ENCODE data around the gene FCRL3.

Gene FCRL3

DNA sequence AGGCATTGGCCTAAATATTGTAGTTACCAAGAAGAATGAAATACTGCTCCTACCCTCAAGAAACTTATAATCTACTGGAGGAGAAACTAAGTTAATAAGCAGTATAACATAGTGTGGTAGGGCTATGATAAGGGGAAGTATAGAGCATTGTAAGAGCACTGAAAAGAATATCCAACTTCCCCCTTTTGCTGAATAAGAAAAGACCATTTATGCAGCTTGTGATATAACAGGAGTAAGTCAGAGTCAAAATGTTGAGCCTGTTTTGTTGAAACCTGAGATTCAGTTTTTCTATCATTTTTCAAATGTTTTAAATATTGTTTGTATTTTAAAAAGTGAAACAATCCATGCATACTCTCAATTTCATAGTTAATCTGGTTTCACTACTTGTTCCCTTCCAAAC, 54.4 kb downstream of the FCRL3 start:
- Histone ChIP-seq H3K4me1 (ENCODE audit: control insufficient read depth in 1 of 2, insufficient read depth in 2 of 2, low read length in 2 of 2) (no peaks in the 10 kb centered on the region), H3K9ac (ENCODE audit: low read depth in 1 of 2, low read length in 2 of 2) (no peak overlapping the region), H3K4me3 (ENCODE audit: low read depth in 1 of 2, low read length in 2 of 2) (no peak overlapping the region), H3K27ac (ENCODE audit: low read depth, low read length) (no peak overlapping the region), H3K9me3 (ENCODE audit: control insufficient read depth in 1 of 2, low read length in 2 of 2) (no peaks in the 10 kb centered on the region), H3K27me3 (ENCODE audit: control insufficient read depth in 1 of 2, insufficient read depth in 2 of 2, low read length in 2 of 2) (peaks cover 3 to 17% of the 10 kb centered on the region in 2 donors), H3K36me3 (ENCODE audit: control insufficient read depth in 1 of 2, insufficient read depth in 2 of 2, low read length in 2 of 2) (no peaks in the 10 kb centered on the region)

DNA sequence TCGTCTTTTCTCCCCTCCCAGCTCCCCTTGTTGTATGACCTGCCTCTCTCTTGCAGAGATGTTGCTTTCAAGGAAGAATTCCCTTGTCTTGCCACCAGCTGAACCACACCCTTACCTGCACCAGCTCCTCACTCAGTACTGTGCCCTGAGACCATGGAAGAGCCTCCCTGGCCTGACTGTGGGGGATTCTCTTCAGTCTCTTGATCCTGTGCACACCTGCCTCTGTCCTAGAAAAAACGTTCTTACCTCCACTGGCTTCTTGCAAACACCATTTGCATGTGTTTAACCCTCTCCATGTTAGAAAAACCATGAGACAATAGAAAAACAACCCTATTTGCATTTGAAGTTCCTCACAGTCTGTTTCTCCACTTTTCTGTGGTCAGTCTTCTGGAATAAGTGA, 59.4 kb downstream of the FCRL3 start:
- Histone ChIP-seq H3K4me1 (ENCODE audit: control insufficient read depth in 1 of 2, insufficient read depth in 2 of 2, low read length in 2 of 2) (no peaks in the 10 kb centered on the region), H3K27me3 (ENCODE audit: control insufficient read depth in 1 of 2, insufficient read depth in 2 of 2, low read length in 2 of 2) (peaks cover 5 to 11% of the 10 kb centered on the region in 2 donors), H3K27ac (ENCODE audit: low read depth, low read length) (no peak overlapping the region), H3K9ac (ENCODE audit: low read depth in 1 of 2, low read length in 2 of 2) (no peak overlapping the region), H3K9me3 (ENCODE audit: control insufficient read depth in 1 of 2, low read length in 2 of 2) (no peaks in the 10 kb centered on the region), H3K36me3 (ENCODE audit: control insufficient read depth in 1 of 2, insufficient read depth in 2 of 2, low read length in 2 of 2) (no peaks in the 10 kb centered on the region), H3K4me3 (ENCODE audit: low read depth in 1 of 2, low read length in 2 of 2) (no peak overlapping the region)

DNA sequence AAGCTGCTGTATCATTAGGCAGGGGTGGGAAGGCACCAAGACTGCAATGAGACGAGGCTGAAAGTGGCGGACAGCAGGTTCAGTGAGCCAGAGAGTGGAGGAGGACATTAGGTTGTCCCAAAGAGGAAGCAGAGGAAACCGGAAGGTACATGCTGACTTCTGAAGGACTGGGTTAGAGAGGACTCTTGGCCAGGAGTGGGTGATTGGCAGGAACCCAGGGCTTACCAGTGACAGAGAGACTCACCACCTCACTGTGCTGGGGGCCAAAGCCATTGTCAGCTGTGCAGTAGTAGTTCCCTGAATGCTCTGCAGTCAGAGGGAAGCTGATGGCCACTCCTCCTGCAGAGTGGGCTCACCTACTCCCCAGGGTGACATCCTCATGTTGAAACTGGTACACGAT, 60.8 kb downstream of the FCRL3 start:
- H3K9me3 ChIP-seq (ENCODE audit: control insufficient read depth in 1 of 2, low read length in 2 of 2) = no peaks in the 10 kb centered on the region
- no peak overlapping the region for H3K27ac ChIP-seq (ENCODE audit: low read depth, low read length)

DNA sequence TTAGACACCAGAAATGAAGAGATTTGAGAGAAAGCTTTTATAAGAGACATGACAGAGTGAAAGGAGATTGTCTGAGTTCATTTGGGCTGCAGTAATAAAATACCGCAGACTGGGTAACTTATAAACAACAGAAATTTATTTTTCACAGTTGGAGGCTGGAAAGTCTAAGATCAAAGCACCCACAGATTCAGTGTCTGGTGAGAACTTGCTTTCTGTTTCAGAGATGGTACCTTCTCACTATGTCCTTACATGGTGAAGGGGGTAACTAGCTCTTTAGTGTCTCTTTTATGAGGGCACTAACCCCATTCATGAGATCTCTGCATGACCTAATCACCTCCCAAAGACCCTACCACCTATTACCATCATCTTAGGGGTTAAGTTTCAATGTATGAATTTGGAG, 71.8 kb downstream of the FCRL3 start:
- H3K4me1 ChIP-seq (ENCODE audit: control insufficient read depth in 1 of 2, insufficient read depth in 2 of 2, low read length in 2 of 2) = no peaks in the 10 kb centered on the region
- no peaks in the 10 kb centered on the region for H3K36me3 ChIP-seq (ENCODE audit: control insufficient read depth in 1 of 2, insufficient read depth in 2 of 2, low read length in 2 of 2)
- H3K9me3 ChIP-seq (ENCODE audit: control insufficient read depth in 1 of 2, low read length in 2 of 2) = no peaks in the 10 kb centered on the region
- no peak overlapping the region for H3K9ac ChIP-seq (ENCODE audit: low read depth in 1 of 2, low read length in 2 of 2)
- no peaks in the 10 kb centered on the region for H3K27me3 ChIP-seq (ENCODE audit: control insufficient read depth in 1 of 2, insufficient read depth in 2 of 2, low read length in 2 of 2)
- no peak overlapping the region for H3K27ac ChIP-seq (ENCODE audit: low read depth, low read length)
- H3K4me3 ChIP-seq (ENCODE audit: low read depth in 1 of 2, low read length in 2 of 2) = no peak overlapping the region

More for the DNA sequence above, 60.8 kb downstream of the FCRL3 start:
- no peaks in the 10 kb centered on the region for H3K4me1 ChIP-seq (ENCODE audit: control insufficient read depth in 1 of 2, insufficient read depth in 2 of 2, low read length in 2 of 2)
- H3K9ac ChIP-seq (ENCODE audit: low read depth in 1 of 2, low read length in 2 of 2) = no peak overlapping the region
- no peak overlapping the region for H3K4me3 ChIP-seq (ENCODE audit: low read depth in 1 of 2, low read length in 2 of 2)
- no peaks in the 10 kb centered on the region for H3K36me3 ChIP-seq (ENCODE audit: control insufficient read depth in 1 of 2, insufficient read depth in 2 of 2, low read length in 2 of 2)
- H3K27me3 ChIP-seq (ENCODE audit: control insufficient read depth in 1 of 2, insufficient read depth in 2 of 2, low read length in 2 of 2) = peaks cover 4 to 5% of the 10 kb centered on the region in 2 donors
